Smooth muscle cell of the coronary artery (primary cell): Measurements from ENCODE around the gene STYXL2. TPM values are rescaled to one million over a fixed set of nuclear protein-coding genes. Genes with fewer than 3 reads are reported as not detected.

Experiments
- total RNA-seq: library from RNA; depleted of rRNA; stranded (reverse); fragments of >200 nt; gene quantifications from 2 replicates; pipeline ENCODE4 v1.2.3, GENCODE V29; 2014; ENCODE audit warnings: low replicate concordance

STYXL2 gene
- total RNA-seq: not detected in 2 replicates

GRCh38 chr1:167093846-167094516 lies at the start of gene STYXL2:
Gene STYXL2 (plus strand): TSS chr1:167094075. CDS start chr1:167094850, 775 bp downstream.

GRCh38 chr1:167090314-167090942 lies 3.4 kb upstream of the STYXL2 start, which contains the start of gene GPA33:
Gene GPA33 (minus strand): TSS chr1:167090377. CDS start chr1:167090287, 90 bp downstream.

Other genes with a start within 250 kb of the STYXL2 start
- gene TADA1, start 217.8 kb upstream of the STYXL2 start, total RNA-seq: 8.0 and 9.4 TPM in 2 replicates
- gene ILDR2, start 118.5 kb upstream of the STYXL2 start, total RNA-seq: under 0.01 TPM in 1 of 2 replicates, not detected in the other
- gene MAEL, start 104.8 kb upstream of the STYXL2 start, total RNA-seq: not detected in 2 replicates
- not detected in 2 replicates for gene GPA33, start 3.7 kb upstream of the STYXL2 start, total RNA-seq
- gene POU2F1, start 126.8 kb downstream of the STYXL2 start, total RNA-seq: 2.0 and 3.4 TPM in 2 replicates